ENCODE measurements around the gene MIA3.

DNA sequence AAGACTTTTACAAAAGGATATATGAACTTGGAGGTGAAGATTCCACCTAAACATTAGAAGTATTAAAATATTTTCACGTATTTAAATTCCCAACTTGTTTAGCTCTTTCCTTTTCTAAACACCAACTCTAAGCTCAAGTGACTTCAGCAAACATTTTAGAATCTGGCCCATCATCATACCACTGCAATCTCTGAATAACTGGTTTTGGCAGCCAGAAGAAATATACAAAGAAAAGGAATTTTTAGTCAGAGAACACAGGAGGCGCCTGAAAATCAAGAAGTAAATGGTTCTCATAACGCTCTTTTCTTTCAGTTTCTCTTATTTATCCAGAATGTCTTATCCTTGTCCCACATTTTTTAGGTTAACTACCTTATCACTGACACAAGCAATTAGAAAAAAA, 38.6 kb upstream of the MIA3 start:
- TF ChIP-seq, protein P1, sequence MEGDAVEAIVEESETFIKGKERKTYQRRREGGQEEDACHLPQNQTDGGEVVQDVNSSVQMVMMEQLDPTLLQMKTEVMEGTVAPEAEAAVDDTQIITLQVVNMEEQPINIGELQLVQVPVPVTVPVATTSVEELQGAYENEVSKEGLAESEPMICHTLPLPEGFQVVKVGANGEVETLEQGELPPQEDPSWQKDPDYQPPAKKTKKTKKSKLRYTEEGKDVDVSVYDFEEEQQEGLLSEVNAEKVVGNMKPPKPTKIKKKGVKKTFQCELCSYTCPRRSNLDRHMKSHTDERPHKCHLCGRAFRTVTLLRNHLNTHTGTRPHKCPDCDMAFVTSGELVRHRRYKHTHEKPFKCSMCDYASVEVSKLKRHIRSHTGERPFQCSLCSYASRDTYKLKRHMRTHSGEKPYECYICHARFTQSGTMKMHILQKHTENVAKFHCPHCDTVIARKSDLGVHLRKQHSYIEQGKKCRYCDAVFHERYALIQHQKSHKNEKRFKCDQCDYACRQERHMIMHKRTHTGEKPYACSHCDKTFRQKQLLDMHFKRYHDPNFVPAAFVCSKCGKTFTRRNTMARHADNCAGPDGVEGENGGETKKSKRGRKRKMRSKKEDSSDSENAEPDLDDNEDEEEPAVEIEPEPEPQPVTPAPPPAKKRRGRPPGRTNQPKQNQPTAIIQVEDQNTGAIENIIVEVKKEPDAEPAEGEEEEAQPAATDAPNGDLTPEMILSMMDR (IDR thresholded peaks at IDR 0.05), result no peak
- TF ChIP-seq POLR2AphosphoS5 (IDR thresholded peaks at IDR 0.05), result no peak

All from prostate gland (tissue), 2 donors.